DOHH2 (cell line): ENCODE data around the gene HES1.

Experiments
- CTCF ChIP-seq: fragments of 200-600 bp; sonication (generic); IDR thresholded peaks from one replicate; pipeline ENCODE4 v1.5.1; 2014; ENCODE audit warnings: antibody characterized with exemption, mild to moderate bottlenecking, low read depth, low read length; ENCODE audit not compliant: poor library complexity, severe bottlenecking
- EZH2phosphoT487 ChIP-seq: fragments of 200-600 bp; sonication (generic); IDR thresholded peaks from 2 replicates; pipeline ENCODE4 v1.6.1; 2017; ENCODE audit warnings: borderline replicate concordance, mild to moderate bottlenecking, antibody characterized with exemption, low read length, moderate library complexity, mixed read lengths

DNA sequence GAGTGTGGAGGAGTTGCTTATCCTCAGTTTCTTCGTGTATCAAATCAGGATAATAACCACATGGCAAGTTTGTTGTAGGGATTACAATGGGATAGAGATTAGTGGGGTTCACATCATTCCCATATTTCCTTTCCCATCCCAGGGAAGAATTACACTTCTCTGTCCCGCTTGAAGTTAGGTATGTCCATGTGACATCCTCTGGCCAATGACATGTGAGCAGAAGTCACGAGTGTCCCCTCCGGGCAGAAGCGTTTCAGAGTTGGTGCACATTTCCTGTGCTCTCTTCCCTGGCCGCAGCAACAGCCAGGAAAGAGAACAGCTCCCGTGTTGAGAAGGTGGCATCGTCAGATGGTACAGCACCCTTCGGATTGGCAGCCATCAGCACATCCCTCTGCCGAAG lies 36.7 kb upstream of the HES1 start:
- TF ChIP-seq CTCF (no peak), EZH2phosphoT487 (no peak)
